Fibroblast of lung (primary cell): ENCODE data around the gene ASF1A.

ENCODE experiments used
- EZH2 ChIP-seq: IDR thresholded peaks from 2 replicates; pipeline ENCODE4 v1.5.1; 2012; ENCODE audit warnings: low read length, control low read depth, mild to moderate bottlenecking; ENCODE audit errors: missing control alignments
- TF ChIP-seq, protein P1 (sequence below), 2 donors: IDR thresholded peaks in 1 of 2; conservative IDR thresholded peaks in 1 of 2; 1 replicate in 1 of 2; 2 replicates in 1 of 2; pipeline ENCODE4 v1.5.1; 2011 to 2012; ENCODE audit warnings: low read length in 2 of 2, control low read depth in 1 of 2, inconsistent platforms in 1 of 2, low read depth in 1 of 2, mild to moderate bottlenecking in 1 of 2

DNA sequence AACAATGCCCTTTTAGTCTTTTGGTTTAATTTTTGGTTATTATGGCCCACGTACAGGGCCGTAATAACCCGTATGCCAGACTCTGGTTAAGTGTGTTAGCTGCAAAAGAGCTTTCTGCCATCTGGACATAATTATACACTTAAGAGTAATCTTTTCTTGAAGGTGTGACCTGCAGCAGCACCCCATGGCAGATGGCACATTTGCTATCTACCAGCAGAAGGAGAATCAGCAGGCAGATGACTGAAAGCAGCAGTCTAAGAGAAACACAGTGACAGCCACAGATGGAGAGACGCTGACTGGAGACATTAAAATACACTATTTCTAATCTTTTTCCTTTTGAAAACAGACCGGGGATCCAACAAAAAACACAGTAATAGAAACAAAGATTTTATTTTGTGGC is 18.7 kb downstream of the ASF1A start:
- TF ChIP-seq, protein P1, sequence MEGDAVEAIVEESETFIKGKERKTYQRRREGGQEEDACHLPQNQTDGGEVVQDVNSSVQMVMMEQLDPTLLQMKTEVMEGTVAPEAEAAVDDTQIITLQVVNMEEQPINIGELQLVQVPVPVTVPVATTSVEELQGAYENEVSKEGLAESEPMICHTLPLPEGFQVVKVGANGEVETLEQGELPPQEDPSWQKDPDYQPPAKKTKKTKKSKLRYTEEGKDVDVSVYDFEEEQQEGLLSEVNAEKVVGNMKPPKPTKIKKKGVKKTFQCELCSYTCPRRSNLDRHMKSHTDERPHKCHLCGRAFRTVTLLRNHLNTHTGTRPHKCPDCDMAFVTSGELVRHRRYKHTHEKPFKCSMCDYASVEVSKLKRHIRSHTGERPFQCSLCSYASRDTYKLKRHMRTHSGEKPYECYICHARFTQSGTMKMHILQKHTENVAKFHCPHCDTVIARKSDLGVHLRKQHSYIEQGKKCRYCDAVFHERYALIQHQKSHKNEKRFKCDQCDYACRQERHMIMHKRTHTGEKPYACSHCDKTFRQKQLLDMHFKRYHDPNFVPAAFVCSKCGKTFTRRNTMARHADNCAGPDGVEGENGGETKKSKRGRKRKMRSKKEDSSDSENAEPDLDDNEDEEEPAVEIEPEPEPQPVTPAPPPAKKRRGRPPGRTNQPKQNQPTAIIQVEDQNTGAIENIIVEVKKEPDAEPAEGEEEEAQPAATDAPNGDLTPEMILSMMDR (conservative IDR thresholded peaks at IDR 0.05 in 1 of 2, IDR thresholded peaks at IDR 0.05 in 1 of 2; ENCODE audit: low read depth in 1 of 2, low read length in 2 of 2) = no peak
- TF ChIP-seq EZH2 = no peak
